DMS 273 (cell line): Measurements from ENCODE around the gene MCTP1.
"Not testable (repeated sequence)": the region's sequence is repeated elsewhere in the genome, so short reads cannot be mapped to it uniquely, and the experiment has no call there.

ENCODE experiments used
- DNase-seq: peaks from one replicate; lab custom pipeline; 2025; ENCODE audit not compliant: unreplicated experiment; lab: John Stamatoyannopoulos, UW

The MCTP1 gene

GRCh38 chr5:94830520-94830919 is 454.4 kb downstream of the MCTP1 start:
- DNase-seq: peak; percentile 10

- DNase-seq: not testable (repeated sequence)
Measured at GRCh38 chr5:94828222-94828621, 456.7 kb downstream of the MCTP1 start.

- no peak for DNase-seq
Measured at GRCh38 chr5:94820488-94820887, 464.4 kb downstream of the MCTP1 start.

GRCh38 chr5:94818904-94819303 is 466.0 kb downstream of the MCTP1 start:
- DNase-seq: no peak

- no peak for DNase-seq
Measured at GRCh38 chr5:94815313-94816039, 469.4 kb downstream of the MCTP1 start.

- no peak for DNase-seq
Measured at GRCh38 chr5:94812232-94812631, 472.7 kb downstream of the MCTP1 start.

- peak; percentile 72 for DNase-seq
Measured at GRCh38 chr5:94811331-94811730, 473.6 kb downstream of the MCTP1 start.

GRCh38 chr5:94810877-94811276 is 474.0 kb downstream of the MCTP1 start:
- DNase-seq: no peak

GRCh38 chr5:94810281-94810680 is 474.6 kb downstream of the MCTP1 start:
- DNase-seq: peak; percentile 85

GRCh38 chr5:94808497-94808896 is 476.4 kb downstream of the MCTP1 start:
- no peak for DNase-seq

- DNase-seq: peak; percentile 91
Measured at GRCh38 chr5:94807985-94808384, 476.9 kb downstream of the MCTP1 start.

- no peak for DNase-seq
Measured at GRCh38 chr5:94802450-94802849, 482.4 kb downstream of the MCTP1 start.

GRCh38 chr5:94796586-94796985 is 488.3 kb downstream of the MCTP1 start:
- DNase-seq: no peak

- no peak for DNase-seq
Measured at GRCh38 chr5:94793816-94794198, 491.1 kb downstream of the MCTP1 start.

GRCh38 chr5:94793113-94793815 is 491.6 kb downstream of the MCTP1 start:
- no peak for DNase-seq

- DNase-seq: no peak
Measured at GRCh38 chr5:94791829-94792228, 493.1 kb downstream of the MCTP1 start.

- DNase-seq: no peak
Measured at GRCh38 chr5:94788527-94788926, 496.4 kb downstream of the MCTP1 start.

- peak; percentile 35 for DNase-seq
Measured at GRCh38 chr5:94784536-94785505, 500.1 kb downstream of the MCTP1 start.

- no peak for DNase-seq
Measured at GRCh38 chr5:94782383-94782782, 502.5 kb downstream of the MCTP1 start.

GRCh38 chr5:94779684-94780083 is 505.2 kb downstream of the MCTP1 start:
- no peak for DNase-seq

- DNase-seq: no peak
Measured at GRCh38 chr5:94778732-94779131, 506.2 kb downstream of the MCTP1 start.
